NCI-H226 (cell line): ENCODE data around the gene GRIP2.

ENCODE experiments used
- DNase-seq: peaks from one replicate; pipeline ENCODE4 v3.0.0-alpha.2; 2015

The GRIP2 gene

DNA sequence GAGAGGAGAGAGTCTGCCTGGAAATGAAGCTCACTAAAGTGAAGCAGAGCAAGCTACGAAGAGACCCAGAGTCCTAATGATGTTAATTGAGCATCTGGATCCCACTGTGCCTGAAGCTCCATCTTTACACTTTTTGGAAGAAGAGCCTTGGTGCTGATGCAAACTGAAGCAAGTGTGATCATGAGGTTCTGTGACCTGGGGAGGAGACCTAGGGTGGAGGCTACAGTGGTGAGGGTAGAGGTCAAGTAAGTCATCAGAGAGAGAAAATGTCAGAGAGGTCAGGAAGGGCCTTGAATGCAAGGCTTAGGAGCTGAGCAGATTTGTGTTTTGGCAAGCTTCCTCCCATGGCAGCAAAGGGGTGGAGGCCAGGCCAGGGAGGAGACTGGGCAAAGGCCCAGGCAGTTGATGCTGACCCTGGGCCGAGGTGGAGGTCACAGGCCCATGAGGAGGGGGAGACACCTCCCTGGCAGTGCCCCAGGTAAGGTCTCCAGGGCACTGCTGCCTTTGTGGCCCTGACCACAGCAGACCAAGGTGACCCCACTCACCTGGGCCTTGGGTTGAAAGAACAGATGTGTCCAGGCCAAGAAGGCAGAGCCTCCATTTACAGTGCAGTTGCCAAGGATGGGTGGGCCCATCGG lies 1.6 kb downstream of the GRIP2 start:
- no peak for DNase-seq

DNA sequence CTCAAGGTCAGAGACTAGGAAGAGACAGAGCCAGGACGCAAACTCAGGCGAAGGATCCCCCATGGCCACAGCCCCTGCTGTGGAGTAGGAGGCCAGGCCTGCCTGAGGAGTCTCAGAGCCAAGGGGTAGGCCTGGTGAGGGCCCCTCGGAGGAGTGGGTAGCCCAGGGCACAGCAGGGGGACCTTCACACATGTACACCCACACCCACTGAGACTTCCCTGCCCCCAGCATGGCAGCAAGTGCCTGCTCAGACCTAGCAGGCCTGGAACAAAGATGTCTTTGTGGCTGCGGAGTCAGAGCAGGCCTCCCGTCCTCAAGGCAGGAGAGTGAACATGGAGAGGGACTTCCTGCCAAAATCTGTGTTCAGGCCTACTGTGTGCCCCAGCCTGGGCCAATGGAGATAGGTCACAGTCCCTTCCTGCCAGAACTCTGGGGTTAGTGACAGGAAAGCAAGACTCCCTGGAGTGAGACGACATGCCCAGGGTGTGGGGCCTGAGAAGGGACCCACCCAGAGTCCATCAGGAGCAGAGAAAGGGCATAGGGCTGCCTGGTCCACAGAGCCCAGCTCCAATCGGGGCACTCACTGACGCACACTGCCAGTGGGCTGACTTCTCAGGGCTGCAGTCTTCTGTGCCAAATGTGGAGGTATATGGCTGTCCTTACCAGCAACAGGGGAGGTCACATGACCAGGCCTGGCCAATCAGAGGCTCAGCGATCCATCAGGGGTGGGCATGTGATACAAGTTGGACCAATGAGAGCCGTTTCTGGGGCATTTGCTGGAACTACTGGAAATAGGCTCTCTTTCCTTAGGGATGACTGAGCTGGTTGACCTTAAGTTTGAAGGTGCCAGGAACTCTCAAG lies 2.3 kb downstream of the GRIP2 start:
- DNase-seq: peak; percentile 7

DNA sequence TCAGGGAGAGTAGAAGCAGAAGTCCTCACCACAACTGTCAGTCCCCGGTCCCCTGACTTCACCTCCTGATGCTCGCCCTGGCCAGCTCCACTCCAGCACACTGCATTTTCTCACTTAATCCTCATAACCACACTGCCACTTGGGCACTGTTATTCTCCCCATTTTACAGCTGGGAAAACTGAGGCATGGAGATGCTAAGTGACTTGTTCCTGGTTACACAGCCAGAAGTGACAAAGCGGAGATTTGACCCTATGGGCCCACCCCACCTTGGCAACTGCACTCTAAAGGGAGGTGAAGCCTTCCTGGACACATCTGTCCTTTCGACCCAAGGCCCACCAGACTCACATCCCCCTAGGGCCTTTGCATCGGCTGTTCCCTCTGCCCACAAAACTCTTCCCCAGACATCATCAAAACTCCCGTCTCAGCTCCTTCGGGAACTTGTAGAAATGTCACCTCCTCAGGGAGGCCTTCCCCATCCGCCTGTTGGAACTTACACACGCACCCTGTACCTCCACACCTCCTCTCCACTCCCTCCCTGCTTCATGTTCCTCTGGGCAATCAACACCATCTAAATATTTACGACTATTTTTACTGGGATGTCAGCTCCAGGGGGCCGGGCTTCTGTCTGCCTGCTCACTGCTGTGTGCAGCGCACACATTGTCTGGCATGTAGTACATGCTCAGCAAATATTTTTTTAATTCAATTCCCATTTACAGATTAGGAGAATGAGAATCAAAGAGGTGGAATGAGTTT lies 3.1 kb downstream of the GRIP2 start:
- no peak for DNase-seq

DNA sequence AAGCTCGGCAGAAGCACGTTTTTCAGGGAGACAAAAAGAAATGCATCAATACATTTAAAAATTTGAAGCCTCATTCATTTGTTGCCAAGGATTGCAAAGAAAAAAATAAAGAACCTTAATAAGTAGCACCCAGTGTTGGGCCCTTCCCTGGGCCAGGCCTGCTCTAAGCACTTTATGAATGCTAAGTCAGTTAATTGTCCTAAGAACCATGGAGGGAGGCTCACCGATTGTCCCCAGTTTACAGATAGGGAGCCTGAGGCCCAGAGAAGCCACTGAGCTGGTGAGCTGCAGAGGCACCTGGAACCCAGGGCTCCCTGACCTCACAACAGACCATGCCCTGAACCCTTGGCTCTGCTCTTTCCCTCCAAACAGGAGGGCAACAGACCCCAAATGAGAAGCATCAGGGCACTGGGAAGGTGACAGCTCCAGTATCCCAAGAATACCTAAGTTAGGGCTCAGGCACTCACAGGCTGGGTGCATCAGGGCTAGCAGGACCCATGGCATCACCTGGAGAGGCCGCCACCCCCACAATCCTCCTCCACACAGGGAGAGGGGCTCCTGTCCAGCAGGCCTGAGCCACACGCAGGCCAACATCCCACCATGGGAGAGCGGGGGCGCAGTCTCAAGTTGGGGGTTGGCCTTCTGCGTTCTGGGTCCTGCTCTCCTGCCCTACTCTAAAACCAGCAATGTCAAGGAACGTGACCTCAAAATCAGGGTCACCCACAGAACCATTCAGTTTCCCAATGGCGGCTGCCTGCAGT lies 3.9 kb downstream of the GRIP2 start:
- no peak for DNase-seq

GRCh38 chr3:14535616-14536015 lies 4.5 kb downstream of the GRIP2 start:
- DNase-seq: no peak

- no peak for DNase-seq
Observed at GRCh38 chr3:14534516-14535191, 5.5 kb downstream of the GRIP2 start.

DNA sequence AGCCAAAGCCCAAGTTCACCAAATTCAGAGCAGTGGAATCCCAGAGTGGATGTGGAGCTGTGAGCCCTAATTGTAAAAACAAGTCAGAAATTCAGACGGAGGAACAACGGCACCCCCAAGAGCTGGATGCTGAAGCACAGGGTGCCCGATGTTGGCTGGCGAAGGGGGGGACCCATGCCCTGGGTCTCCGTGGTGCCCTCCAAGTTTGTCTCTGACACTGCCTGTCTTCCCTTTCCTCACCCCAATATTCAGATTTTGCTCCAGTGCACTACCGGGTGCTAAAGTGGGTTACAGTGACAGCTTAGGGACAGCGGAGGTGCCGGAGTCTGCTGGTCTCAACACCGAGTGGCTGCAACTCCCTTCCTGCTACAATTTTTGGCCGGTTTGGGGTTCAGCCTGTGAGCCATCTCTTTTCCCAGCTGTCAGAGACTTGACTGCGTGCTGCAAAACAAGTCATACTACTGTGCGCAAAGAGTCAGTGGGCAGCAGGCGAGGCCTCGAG lies 6.6 kb downstream of the GRIP2 start:
- no peak for DNase-seq

DNA sequence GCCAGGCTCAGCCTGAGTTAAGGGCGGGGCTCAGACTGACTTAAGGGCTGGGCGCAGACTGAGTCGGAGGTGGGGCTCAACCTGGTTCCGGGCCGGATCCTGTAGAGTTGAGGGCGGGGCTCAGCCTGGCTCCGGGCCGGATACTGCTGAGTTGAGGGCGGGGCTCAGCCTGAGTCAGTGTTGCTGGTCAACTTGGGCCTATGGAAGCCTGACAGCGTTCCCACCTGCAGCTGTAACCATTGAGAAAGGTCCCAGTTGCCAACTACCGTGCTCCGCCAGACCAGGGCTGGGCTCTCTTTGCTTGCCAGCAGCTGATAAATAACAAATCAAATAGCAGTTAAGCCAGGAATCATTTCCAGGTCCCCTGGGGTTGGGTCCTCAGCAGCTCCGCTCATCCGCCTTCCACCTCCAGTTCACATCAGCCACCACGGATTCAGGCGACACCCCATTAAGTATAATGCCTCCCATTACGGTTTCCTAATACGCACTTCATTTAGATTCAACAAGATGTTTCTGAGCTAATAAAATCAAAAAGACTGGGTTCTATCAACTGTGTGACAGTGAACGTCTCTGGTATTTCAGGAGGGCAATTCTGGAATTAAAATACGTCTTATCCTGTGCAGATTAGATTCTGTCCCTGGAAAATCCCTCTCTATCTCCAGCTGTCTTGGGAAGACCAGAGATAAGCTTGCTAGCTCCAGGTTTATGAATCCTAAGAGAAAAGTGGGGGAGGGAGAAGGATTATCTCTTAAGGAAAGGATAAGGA lies 7.3 kb downstream of the GRIP2 start:
- peak; percentile 80 for DNase-seq

GRCh38 chr3:14531856-14532395 lies 8.2 kb downstream of the GRIP2 start:
- DNase-seq: no peak

DNA sequence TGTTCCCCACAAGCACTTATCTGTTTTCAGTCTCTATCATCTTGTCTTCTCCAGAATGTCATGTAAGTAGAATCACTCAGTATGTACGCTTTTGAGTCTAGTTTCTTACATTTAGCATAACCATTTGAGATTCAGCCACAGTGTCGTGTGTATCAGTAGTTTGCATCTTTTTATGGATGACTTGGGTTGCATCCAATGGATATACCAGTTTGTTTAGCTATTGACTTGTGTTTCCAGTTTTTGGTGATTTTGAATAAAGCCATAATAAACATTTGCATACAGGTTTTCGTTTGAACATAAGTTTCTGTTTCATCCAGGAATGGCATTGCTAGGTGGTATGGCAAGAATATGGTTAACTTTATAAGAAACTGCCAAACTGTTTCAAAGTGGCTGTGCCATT lies 12.1 kb downstream of the GRIP2 start:
- DNase-seq: no peak

DNA sequence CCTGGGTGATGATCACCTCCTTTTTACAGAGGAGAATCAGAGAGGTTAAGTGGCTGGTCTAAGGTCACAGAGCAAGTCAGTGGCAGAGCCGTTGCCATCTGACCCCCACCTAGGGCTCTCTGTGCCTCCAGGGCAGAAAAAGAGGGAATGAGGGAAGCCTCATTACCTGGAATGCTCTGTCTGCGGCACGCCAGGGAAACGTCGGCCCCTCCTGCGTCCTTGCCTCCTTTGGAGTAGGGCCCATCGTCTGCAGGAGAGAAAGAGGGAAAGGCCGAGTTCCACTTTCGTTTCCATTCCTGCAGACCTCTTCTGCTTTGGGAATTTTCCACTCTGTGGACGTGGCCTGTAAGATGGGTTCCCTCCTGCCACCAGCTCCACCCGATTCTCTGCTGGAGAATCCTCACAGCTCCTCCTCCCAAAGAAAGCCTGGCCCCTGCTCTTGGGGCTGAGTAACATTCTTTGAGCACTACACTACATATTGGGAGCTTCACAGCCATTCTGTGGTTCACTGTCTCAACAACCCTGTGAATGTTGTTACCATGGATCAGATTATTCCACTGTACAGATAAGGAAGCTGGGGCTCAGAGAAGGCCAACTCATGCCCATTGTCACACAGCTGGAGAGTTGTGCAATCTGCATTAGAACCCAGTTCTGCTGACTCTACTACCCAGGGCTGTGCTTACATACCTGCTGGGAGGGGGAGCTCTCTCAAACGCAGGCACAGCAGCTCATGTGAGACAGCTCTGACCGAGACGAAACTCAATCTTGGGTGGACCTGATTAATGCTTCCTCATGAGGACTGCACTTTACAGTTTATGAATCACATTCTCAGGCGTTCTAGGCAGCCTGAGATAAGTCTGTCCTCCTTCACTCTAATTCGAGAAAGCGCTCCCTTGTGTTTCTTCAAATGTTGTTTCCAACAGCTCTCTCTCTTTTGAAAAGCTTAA lies 14.2 kb downstream of the GRIP2 start:
- peak; percentile 59 for DNase-seq

- DNase-seq: no peak
Observed at GRCh38 chr3:14524920-14525660, 15.1 kb downstream of the GRIP2 start.

DNA sequence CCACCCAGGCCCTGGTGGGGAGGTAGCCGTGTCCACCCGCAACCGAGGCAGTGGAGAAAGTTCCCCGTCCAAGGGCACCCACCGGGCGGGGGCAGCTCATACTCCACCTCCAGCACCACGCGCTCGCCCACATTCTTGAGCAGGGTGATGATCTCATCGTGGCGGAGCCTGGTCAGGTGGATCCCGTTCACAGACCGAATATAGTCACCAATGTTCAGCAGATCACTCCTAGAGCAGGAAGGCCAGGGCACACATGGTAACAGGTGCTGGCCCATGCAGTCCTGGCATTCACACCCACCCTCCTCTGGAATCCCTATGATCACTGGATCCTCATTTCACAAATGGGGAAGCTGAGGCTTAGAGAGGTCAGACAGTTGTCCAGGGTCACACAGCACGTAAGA lies 15.8 kb downstream of the GRIP2 start:
- peak; percentile 63 for DNase-seq

DNA sequence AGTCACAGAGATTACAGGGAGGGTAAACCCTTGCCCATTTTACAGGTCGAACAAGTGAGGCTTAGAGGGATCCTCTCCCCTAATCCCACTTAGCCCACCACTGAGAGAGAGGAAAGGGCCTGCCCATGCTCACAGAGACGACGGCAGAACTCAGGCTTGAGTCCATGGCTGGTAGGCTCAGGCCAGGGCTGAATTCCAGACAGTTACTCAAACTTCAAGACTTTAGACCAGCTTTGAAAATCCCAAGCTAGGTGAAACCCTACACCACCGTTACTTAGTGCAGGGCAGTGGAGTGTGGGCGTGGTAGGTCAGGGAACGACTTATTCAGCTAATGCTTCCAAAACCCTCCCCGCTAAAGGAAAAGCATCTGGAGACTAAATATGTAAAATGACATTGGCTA lies 16.4 kb downstream of the GRIP2 start:
- peak; percentile 67 for DNase-seq

DNA sequence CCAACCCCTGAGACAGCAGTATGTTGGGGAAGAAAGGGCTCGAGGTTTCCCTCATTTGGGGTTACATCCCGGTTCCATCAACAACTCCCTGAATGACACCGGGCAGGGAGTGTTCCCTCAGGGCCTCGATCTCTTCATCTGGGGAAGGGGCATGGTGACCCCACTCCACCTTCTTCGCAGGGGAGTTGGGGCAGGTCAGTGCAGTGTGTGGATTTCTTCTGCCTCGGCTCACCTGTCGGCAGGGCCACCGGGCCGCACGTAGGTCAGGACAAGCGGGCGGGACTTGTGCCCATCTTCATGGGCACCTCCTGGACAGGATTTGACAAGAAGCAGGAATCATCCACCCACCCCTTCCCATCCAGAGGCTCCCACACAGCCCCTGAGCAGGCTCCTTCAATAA lies 17.4 kb downstream of the GRIP2 start:
- no peak for DNase-seq

GRCh38 chr3:14522129-14522691 lies 17.9 kb downstream of the GRIP2 start:
- DNase-seq: no peak

GRCh38 chr3:14521611-14522010 lies 18.5 kb downstream of the GRIP2 start:
- DNase-seq: no peak

GRCh38 chr3:14520967-14521366 lies 19.2 kb downstream of the GRIP2 start:
- no peak for DNase-seq

DNA sequence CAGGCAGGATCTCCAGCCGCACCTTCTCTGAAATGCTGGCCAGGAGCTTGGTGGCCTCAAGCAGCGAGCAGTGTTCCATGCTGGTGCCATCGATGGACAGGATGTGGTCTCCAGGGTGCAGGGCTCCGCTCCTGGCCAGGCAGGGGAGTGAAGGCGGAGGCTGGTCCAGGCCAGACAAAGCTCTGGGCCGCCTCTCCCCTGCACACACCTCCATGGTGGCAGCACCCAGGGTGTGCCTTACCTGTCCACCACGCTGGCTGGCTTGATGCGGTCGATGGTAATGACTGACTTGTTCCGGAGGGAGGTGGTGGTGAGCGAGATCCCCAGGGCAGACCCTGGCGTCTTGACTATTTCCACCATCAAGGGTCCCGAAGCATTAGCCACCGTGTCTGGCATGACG lies 20.0 kb downstream of the GRIP2 start:
- no peak for DNase-seq
